Ovary (tissue), 3 donors: ENCODE measurements around the gene POC1A.
"Not testable (repeated sequence)": the region's sequence is repeated elsewhere in the genome, so short reads cannot be mapped to it uniquely, and the experiment has no call there.

ENCODE experiments used
- EP300 ChIP-seq: sonication (generic); formaldehyde crosslinking; IDR thresholded peaks from one replicate; pipeline ENCODE4 v1.6.1; 2017; ENCODE audit warnings: antibody characterized with exemption
- POLR2A ChIP-seq: fragments of 450-650 bp; IDR thresholded peaks from one replicate; pipeline ENCODE4 v1.6.1; 2017; ENCODE audit warnings: antibody characterized with exemption, mild to moderate bottlenecking, moderate library complexity
- TF ChIP-seq, protein P1 (sequence below), 3 donors: fragments of 450-650 bp in 2 of 3; fragments of 200-600 bp in 1 of 3; IDR thresholded peaks; one replicate each; pipeline versions ENCODE4 v1.5.1 to v1.8.0; 2016 to 2022; ENCODE audit warnings: antibody characterized with exemption in 3 of 3, mild to moderate bottlenecking in 1 of 3
- donor health status: DM: no; HTN: no; CAD: no.

DNA sequence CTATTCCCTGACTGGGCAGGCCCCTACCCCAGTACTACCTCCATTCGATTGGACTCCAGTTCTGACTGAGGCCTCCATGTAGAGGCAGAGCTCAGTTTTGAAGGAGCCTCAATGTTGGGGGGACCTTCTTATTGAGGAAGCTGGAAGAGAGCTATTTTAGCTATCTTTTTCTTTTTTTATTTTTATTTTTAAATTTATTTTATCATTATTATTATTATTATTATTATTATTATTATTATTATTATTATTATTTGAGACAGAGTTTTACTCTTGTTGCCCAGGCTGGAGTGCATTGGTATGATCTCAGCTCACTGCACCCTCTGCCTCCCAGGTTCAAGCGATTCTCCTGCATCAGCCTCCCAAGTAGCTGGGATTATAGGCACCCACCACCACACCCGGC lies 16.0 kb upstream of the POC1A start:
- TF ChIP-seq, protein P1, sequence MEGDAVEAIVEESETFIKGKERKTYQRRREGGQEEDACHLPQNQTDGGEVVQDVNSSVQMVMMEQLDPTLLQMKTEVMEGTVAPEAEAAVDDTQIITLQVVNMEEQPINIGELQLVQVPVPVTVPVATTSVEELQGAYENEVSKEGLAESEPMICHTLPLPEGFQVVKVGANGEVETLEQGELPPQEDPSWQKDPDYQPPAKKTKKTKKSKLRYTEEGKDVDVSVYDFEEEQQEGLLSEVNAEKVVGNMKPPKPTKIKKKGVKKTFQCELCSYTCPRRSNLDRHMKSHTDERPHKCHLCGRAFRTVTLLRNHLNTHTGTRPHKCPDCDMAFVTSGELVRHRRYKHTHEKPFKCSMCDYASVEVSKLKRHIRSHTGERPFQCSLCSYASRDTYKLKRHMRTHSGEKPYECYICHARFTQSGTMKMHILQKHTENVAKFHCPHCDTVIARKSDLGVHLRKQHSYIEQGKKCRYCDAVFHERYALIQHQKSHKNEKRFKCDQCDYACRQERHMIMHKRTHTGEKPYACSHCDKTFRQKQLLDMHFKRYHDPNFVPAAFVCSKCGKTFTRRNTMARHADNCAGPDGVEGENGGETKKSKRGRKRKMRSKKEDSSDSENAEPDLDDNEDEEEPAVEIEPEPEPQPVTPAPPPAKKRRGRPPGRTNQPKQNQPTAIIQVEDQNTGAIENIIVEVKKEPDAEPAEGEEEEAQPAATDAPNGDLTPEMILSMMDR (IDR thresholded peaks at IDR 0.05) = not testable (repeated sequence)
- TF ChIP-seq EP300, POLR2A: not testable (repeated sequence)
